Measurements from ENCODE around the gene GOLGA6L2. TPM values are rescaled to one million over a fixed set of nuclear protein-coding genes. Genes with fewer than 3 reads are reported as not detected.

Gene GOLGA6L2
- total and polyA plus RNA-seq, 2 donors (not counting 3 experiments of a cell fraction or from before 2014, with no cell fraction given), result not detected

GRCh38 chr15:23472033-23472432, 25.0 kb upstream of the GOLGA6L2 start:
- Histone ChIP-seq H3K36me3 (ENCODE audit: control insufficient read depth in 2 of 2, extremely low read depth in 1 of 2, insufficient read depth in 2 of 2, low read length in 2 of 2) (no peaks in the 10 kb centered on the region), H3K79me2 (ENCODE audit: control insufficient read depth, insufficient read depth, low read length) (no peaks in the 10 kb centered on the region), H3K9me3 (replicated peaks; ENCODE audit: control insufficient read depth, insufficient read depth, low read length) (no peaks in the 10 kb centered on the region), H3K4me1 (ENCODE audit: control insufficient read depth, extremely low read depth, insufficient read depth, low read length) (no peaks in the 10 kb centered on the region), H3K4me2 (ENCODE audit: insufficient read depth, low read length) (no peak overlapping the region), H3K4me3 (replicated peaks in 1 of 3; ENCODE audit: insufficient read depth in 1 of 3, low read depth in 1 of 3, low read length in 3 of 3) (no peak overlapping the region), H3K9me1 (replicated peaks; ENCODE audit: control insufficient read depth, extremely low read depth, insufficient read depth, low read length) (no peaks in the 10 kb centered on the region), H3K27ac (ENCODE audit: insufficient read depth, low read depth, low read length) (no peak overlapping the region), H2AFZ (ENCODE audit: low read depth, low read length) (no peak overlapping the region), H3K9ac (replicated peaks; ENCODE audit: extremely low read depth, insufficient read depth, low read length) (no peak overlapping the region), H4K20me1 (replicated peaks; ENCODE audit: control insufficient read depth, extremely low read depth, insufficient read depth, low read length) (no peaks in the 10 kb centered on the region), H3K27me3 (ENCODE audit: control insufficient read depth in 2 of 2, insufficient read depth in 2 of 2, low read length in 2 of 2) (no peaks in the 10 kb centered on the region)
- POLR2A ChIA-PET, result no interaction called here
- intact Hi-C loops (cut with micrococcal nuclease) (no loop called here), dilution Hi-C loops (cut with MboI; ENCODE audit: extremely low pct_ligation_motif_present, low sequenced_read_pairs) (no loop called here)
- BruUV-seq (replicated peaks), result no TSS peak
- DNase-seq (ENCODE audit: low read depth, low spot score), result no peak
- CTCF ChIA-PET, result no interaction called here
- FAIRE-seq, result no peak
- no peak for TF ChIP-seq FOS (IDR thresholded peaks at IDR 0.05; ENCODE audit: borderline replicate concordance, insufficient read depth, low read length)
- no peak for TF ChIP-seq GATA2 (IDR thresholded peaks at IDR 0.05; ENCODE audit: insufficient read depth, insufficient read length, low read depth, low read length)
- TF ChIP-seq, protein P1, sequence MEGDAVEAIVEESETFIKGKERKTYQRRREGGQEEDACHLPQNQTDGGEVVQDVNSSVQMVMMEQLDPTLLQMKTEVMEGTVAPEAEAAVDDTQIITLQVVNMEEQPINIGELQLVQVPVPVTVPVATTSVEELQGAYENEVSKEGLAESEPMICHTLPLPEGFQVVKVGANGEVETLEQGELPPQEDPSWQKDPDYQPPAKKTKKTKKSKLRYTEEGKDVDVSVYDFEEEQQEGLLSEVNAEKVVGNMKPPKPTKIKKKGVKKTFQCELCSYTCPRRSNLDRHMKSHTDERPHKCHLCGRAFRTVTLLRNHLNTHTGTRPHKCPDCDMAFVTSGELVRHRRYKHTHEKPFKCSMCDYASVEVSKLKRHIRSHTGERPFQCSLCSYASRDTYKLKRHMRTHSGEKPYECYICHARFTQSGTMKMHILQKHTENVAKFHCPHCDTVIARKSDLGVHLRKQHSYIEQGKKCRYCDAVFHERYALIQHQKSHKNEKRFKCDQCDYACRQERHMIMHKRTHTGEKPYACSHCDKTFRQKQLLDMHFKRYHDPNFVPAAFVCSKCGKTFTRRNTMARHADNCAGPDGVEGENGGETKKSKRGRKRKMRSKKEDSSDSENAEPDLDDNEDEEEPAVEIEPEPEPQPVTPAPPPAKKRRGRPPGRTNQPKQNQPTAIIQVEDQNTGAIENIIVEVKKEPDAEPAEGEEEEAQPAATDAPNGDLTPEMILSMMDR (IDR thresholded peaks at IDR 0.05; ENCODE audit: extremely low read depth in 1 of 2, insufficient read depth in 1 of 2, low read depth in 1 of 2, low read length in 2 of 2), result no peak
- no peak for TF ChIP-seq POLR2AphosphoS5 (IDR thresholded peaks at IDR 0.05; ENCODE audit: insufficient read depth, low read depth, low read length)
- TF ChIP-seq POLR2A (IDR thresholded peaks at IDR 0.05; ENCODE audit: low read depth, low read length), result no peak
- TF ChIP-seq EZH2 (IDR thresholded peaks at IDR 0.05; ENCODE audit: borderline replicate concordance, low read depth, low read length, severe bottlenecking), result no peak
- no peak for TF ChIP-seq MYC (IDR thresholded peaks at IDR 0.05; ENCODE audit: low read depth, low read length)
- TF ChIP-seq JUN (IDR thresholded peaks at IDR 0.05; ENCODE audit: borderline replicate concordance, insufficient read depth, insufficient read length, low read depth), result no peak
- TF ChIP-seq, protein P2, sequence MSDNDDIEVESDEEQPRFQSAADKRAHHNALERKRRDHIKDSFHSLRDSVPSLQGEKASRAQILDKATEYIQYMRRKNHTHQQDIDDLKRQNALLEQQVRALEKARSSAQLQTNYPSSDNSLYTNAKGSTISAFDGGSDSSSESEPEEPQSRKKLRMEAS (IDR thresholded peaks at IDR 0.05; ENCODE audit: insufficient read depth, insufficient read length), result no peak
